Neuronal stem cell (in vitro differentiated cells): ENCODE measurements around the gene KRTAP12-1.

ENCODE experiments used
- DNase-seq: peaks from one replicate; pipeline ENCODE4 v3.0.0-alpha.2; 2013; ENCODE audit warnings: low spot score
- H2AFZ ChIP-seq: one replicate; pipeline ENCODE4 v1.6.1; 2013; ENCODE audit warnings: mild to moderate bottlenecking, low read length, inconsistent platforms
- H2AK5ac ChIP-seq: 2 replicates; pipeline ENCODE4 v1.6.1; 2013; ENCODE audit warnings: low read depth, mild to moderate bottlenecking, inconsistent platforms, low read length, moderate library complexity, mixed read lengths
- H2BK120ac ChIP-seq: 2 replicates; pipeline ENCODE4 v1.6.1; 2013; ENCODE audit warnings: low read depth, mild to moderate bottlenecking, inconsistent platforms, low read length, moderate library complexity, mixed read lengths
- H2BK12ac ChIP-seq: one replicate; pipeline ENCODE4 v1.6.1; 2013; ENCODE audit warnings: low read length, inconsistent platforms
- H2BK15ac ChIP-seq: 2 replicates; pipeline ENCODE4 v1.6.1; 2013; ENCODE audit warnings: mild to moderate bottlenecking, low read length, inconsistent platforms, mixed read lengths
- H2BK5ac ChIP-seq: one replicate; pipeline ENCODE4 v1.6.1; 2013; ENCODE audit warnings: inconsistent platforms, mild to moderate bottlenecking, low read length, moderate library complexity
- H3K14ac ChIP-seq: one replicate; pipeline ENCODE4 v1.6.1; 2013; ENCODE audit warnings: low read length, inconsistent platforms
- H3K18ac ChIP-seq: 2 replicates; pipeline ENCODE4 v1.6.1; 2013; ENCODE audit warnings: low read length, inconsistent platforms
- H3K23ac ChIP-seq: 2 replicates; pipeline ENCODE4 v1.6.1; 2013; ENCODE audit warnings: low read depth, mild to moderate bottlenecking, mixed read lengths, low read length, inconsistent platforms; ENCODE audit not compliant: poor library complexity
- H3K27ac ChIP-seq: replicated peaks from 3 replicates; pipeline ENCODE4 v1.5.1; 2013; ENCODE audit warnings: low read length, inconsistent platforms
- H3K27me3 ChIP-seq, 3 experiments: 2 replicates each; pipeline ENCODE4 v1.6.1; 2013; ENCODE audit warnings: low read length in 3 of 3, mild to moderate bottlenecking in 2 of 3, inconsistent platforms in 1 of 3, low read depth in 1 of 3, mixed read lengths in 1 of 3, moderate library complexity in 1 of 3; ENCODE audit not compliant: control insufficient read depth in 3 of 3, insufficient read depth in 3 of 3
- H3K36me3 ChIP-seq, 2 donors: replicated peaks in 1 of 2; 2 replicates each; pipeline ENCODE4 v1.6.1; 2013; ENCODE audit warnings: low read length in 2 of 2; ENCODE audit not compliant: control insufficient read depth in 2 of 2, insufficient read depth in 2 of 2
- H3K4ac ChIP-seq: 2 replicates; pipeline ENCODE4 v1.6.1; 2013; ENCODE audit warnings: inconsistent platforms, mild to moderate bottlenecking, low read length, moderate library complexity
- H3K4me1 ChIP-seq, 2 donors: 1 replicate in 1 of 2; 2 replicates in 1 of 2; pipeline ENCODE4 v1.6.1; 2013; ENCODE audit warnings: low read length in 2 of 2, low read depth in 1 of 2; ENCODE audit not compliant: control insufficient read depth in 2 of 2, insufficient read depth in 1 of 2
- H3K4me2 ChIP-seq: one replicate; pipeline ENCODE4 v1.6.1; 2013; ENCODE audit warnings: mild to moderate bottlenecking, low read length, inconsistent platforms; ENCODE audit not compliant: insufficient read depth, poor library complexity, severe bottlenecking
- H3K4me3 ChIP-seq, 2 donors: 2 replicates each; pipeline ENCODE4 v1.5.1; 2013; ENCODE audit warnings: low read length in 2 of 2, mild to moderate bottlenecking in 2 of 2, inconsistent platforms in 1 of 2, moderate library complexity in 1 of 2
- H3K79me1 ChIP-seq: one replicate; pipeline ENCODE4 v1.6.1; 2013; ENCODE audit warnings: low read depth, mild to moderate bottlenecking, inconsistent platforms, low read length, moderate library complexity
- H3K9ac ChIP-seq: one replicate; pipeline ENCODE4 v1.6.1; 2013; ENCODE audit warnings: mild to moderate bottlenecking, low read depth, low read length, inconsistent platforms; ENCODE audit not compliant: poor library complexity
- H3K9me3 ChIP-seq, 2 donors: replicated peaks in 1 of 2; 2 replicates each; pipeline versions ENCODE3 to v1.6.1; 2013; ENCODE audit warnings: low read length in 2 of 2, mild to moderate bottlenecking in 2 of 2, inconsistent platforms in 1 of 2, low read depth in 1 of 2, mixed read lengths in 1 of 2, moderate library complexity in 1 of 2; ENCODE audit not compliant: control insufficient read depth in 2 of 2, insufficient read depth in 1 of 2
- H4K8ac ChIP-seq: one replicate; pipeline ENCODE4 v1.6.1; 2013; ENCODE audit warnings: low read depth, mild to moderate bottlenecking, inconsistent platforms, low read length, moderate library complexity
- H4K91ac ChIP-seq: one replicate; pipeline ENCODE4 v1.6.1; 2013; ENCODE audit warnings: low read length, low read depth, mild to moderate bottlenecking, inconsistent platforms; ENCODE audit not compliant: poor library complexity
- WGBS, 2 donors: extraction: QIAGEN DNeasy Blood & Tissue Kit; methylation state at CpG; one replicate each; pipeline ENCODE4 v1.1.7; 2013; ENCODE audit warnings: missing lambda C conversion rate in 2 of 2, mixed read lengths in 1 of 2; ENCODE audit not compliant: insufficient read length in 2 of 2, insufficient replicate concordance in 1 of 2; ENCODE audit errors: extremely low coverage in 2 of 2; 5-methylcytosine and 5-hydroxymethylcytosine counted together

Gene KRTAP12-1

DNA sequence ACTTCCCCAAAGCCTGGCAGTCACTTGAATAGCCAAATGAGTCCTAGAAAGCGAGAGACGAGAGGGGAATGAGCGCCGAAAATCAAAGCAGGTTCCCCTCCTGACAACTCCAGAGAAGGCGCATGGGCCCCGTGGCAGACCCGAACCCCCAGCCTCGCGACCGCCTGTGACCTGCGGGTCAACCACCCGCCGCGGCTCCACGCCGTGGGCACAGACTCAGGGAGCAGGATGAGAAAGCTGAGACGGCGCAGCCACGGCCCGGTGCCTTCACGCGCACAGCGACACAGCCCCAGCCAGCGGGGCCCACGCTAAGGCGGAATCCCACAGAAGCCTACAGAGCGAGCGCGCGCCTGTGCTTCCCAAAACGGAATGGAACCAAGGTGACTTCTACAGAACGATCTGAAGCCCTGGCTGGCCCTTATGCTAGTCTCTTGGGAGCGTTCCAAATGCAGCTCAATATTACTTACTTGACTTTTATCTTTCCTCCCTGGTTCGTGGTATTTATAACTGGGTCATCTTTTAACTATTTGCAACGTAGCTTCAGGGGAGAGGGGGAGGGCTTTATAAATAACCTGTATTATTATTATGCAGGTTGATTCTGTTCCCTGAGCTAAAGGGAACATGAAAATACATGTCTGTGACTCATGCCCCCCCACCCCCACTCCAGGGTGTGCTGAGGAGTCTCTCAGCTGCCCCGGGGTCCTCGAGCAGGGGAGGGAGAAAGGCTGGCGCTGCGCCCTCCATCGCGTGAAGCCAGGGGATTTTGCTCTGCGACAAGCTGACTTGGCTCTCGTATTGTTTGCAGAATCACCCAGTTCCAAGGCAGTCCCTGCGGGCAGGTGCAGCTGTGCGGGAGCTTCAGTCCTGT is 27.7 kb upstream of the KRTAP12-1 start:
- peaks cover 62 to 88% (median 83%) of the 10 kb centered on the region in 3 experiments for H3K27me3 ChIP-seq
- H2AFZ ChIP-seq = peak overlapping the region; percentile 24
- H3K14ac ChIP-seq = no peak overlapping the region
- peaks cover 13 to 28% of the 10 kb centered on the region in 2 donors for H3K4me1 ChIP-seq
- peaks cover 0 to 6% of the 10 kb centered on the region in 2 donors for H3K9me3 ChIP-seq
- H3K36me3 ChIP-seq = no peaks in the 10 kb centered on the region
- no CpG with 5 or more reads among the region's 45 CpGs for WGBS, 2 donors
- H3K79me1 ChIP-seq = peaks cover 3% of the 10 kb centered on the region
- no peak overlapping the region for H3K4me3 ChIP-seq
- H3K4me2 ChIP-seq = no peak overlapping the region
- H2BK12ac ChIP-seq = peak overlapping the region; percentile 50
- H3K27ac ChIP-seq = no peak overlapping the region
- peak overlapping the region; percentile 58 for H2AK5ac ChIP-seq
- no peak overlapping the region for H2BK120ac ChIP-seq
- H3K4ac ChIP-seq = no peak overlapping the region
- H3K18ac ChIP-seq = peak overlapping the region; percentile 9
- peak overlapping the region; percentile 69 for H3K23ac ChIP-seq
- no peak overlapping the region for H3K9ac ChIP-seq
- peak overlapping the region; percentile 28 for H2BK15ac ChIP-seq
- peak overlapping the region; percentile 4 for H2BK5ac ChIP-seq
- H4K91ac ChIP-seq = no peak overlapping the region
- DNase-seq = no peak
- H4K8ac ChIP-seq = no peak overlapping the region

DNA sequence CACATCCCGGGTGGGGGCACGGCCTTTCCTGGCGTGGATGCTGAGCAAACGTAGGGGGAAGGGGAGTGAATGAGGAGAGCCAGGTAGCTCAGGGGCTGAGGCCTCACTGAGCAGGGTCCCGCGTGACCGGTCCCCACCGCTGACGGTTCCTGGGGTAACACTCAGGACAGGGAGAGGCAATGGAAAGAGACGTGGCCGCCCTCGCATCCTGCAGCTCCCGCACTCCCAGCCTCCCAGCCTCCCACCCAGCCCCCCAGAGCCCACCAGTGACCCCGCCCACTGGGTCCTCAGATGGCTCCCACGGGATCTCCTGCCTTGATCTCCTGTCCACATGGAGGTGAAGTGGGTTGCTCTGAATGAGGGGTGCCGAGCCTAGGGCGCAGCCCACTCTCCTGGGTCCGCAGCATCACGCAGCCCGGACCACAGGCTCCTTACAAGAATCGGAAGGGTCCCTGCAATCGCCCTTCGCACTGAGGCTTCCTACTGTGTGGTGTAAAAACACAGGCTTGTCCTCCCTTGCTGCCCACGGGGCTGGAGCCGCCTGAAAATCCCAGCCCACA is 27.0 kb upstream of the KRTAP12-1 start:
- no peak overlapping the region for H2BK120ac ChIP-seq
- peak overlapping the region; percentile 69 for H3K23ac ChIP-seq
- no peak overlapping the region for H2BK5ac ChIP-seq
- H4K91ac ChIP-seq = peak overlapping the region; percentile 22
- peaks cover 3% of the 10 kb centered on the region for H3K79me1 ChIP-seq
- no CpG with 5 or more reads among the region's 25 CpGs for WGBS, 2 donors
- peaks cover 13 to 28% of the 10 kb centered on the region in 2 donors for H3K4me1 ChIP-seq
- no peak overlapping the region for H3K4me3 ChIP-seq
- H2AFZ ChIP-seq = peak overlapping the region; percentile 24
- H4K8ac ChIP-seq = no peak overlapping the region
- H2BK15ac ChIP-seq = peak overlapping the region; percentile 28
- H3K14ac ChIP-seq = peak overlapping the region; percentile 75
- peaks cover 0 to 6% of the 10 kb centered on the region in 2 donors for H3K9me3 ChIP-seq
- peaks cover 62 to 90% (median 90%) of the 10 kb centered on the region in 3 experiments for H3K27me3 ChIP-seq
- no peaks in the 10 kb centered on the region for H3K36me3 ChIP-seq
- H2BK12ac ChIP-seq = no peak overlapping the region
- H3K18ac ChIP-seq = peak overlapping the region; percentile 61
- H3K4ac ChIP-seq = peak overlapping the region; percentile 17
- H2AK5ac ChIP-seq = peak overlapping the region; percentile 58
- DNase-seq = no peak
- H3K4me2 ChIP-seq = no peak overlapping the region
- no peak overlapping the region for H3K9ac ChIP-seq
- H3K27ac ChIP-seq = no peak overlapping the region

DNA sequence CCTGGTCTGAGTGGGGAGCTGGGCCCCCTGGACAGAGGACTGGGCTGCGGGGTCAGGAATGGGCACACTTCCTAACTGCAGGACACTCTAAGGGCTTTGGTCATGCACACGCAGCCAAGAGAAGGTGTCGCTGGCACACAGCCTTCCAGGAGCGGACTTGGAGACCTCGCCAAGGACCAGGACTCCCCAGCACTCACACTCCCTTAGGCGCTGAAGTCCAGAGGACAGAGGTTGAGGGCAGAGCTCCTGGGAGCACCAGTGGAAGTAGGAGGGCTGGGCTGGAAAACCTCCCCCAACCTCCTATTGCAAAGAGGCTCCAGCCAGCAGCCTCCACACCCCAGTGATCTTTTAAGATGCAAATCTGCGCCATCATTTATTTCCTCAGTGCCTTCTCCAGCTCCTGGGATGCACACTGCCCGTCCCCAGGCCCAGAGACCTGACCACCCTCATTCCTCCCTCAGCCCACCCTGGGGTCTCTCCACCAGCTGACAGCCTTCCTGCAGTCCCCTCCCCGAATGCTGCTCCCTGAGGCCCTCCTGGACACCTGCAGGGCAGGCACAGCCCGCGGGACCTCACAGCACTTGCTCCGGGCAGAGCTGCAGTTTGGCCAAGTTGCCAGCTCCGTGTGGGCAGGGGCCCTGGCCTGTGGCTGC is 26.4 kb upstream of the KRTAP12-1 start:
- WGBS, 2 donors = no CpG with 5 or more reads among the region's 13 CpGs
- Histone ChIP-seq H2BK120ac (no peak overlapping the region), H3K4me3 (no peak overlapping the region), H2AFZ (no peak overlapping the region), H3K4me2 (no peak overlapping the region), H2BK5ac (no peak overlapping the region), H3K36me3 (no peaks in the 10 kb centered on the region), H2AK5ac (peak overlapping the region; percentile 58), H3K27me3 (peaks cover 62 to 90% (median 88%) of the 10 kb centered on the region in 3 experiments), H2BK15ac (peak overlapping the region; percentile 2), H3K9me3 (peaks cover 0 to 6% of the 10 kb centered on the region in 2 donors), H3K9ac (no peak overlapping the region), H3K27ac (no peak overlapping the region), H4K8ac (no peak overlapping the region), H3K4me1 (peaks cover 13 to 28% of the 10 kb centered on the region in 2 donors), H3K4ac (peak overlapping the region; percentile 17), H2BK12ac (no peak overlapping the region), H3K79me1 (peaks cover 3% of the 10 kb centered on the region), H3K14ac (peak overlapping the region; percentile 75), H3K23ac (peak overlapping the region; percentile 69), H3K18ac (peak overlapping the region; percentile 61), H4K91ac (peak overlapping the region; percentile 22)
- no peak for DNase-seq
